SW 1271 (cell line): ENCODE data around the gene COL5A1.

ENCODE experiments used
- DNase-seq, 2 experiments: peaks; one replicate each; lab custom pipeline; 2025; lab: John Stamatoyannopoulos, UW

Gene COL5A1

GRCh38 chr9:134770972-134771971 lies 129.7 kb downstream of the COL5A1 start:
- no peak for DNase-seq

GRCh38 chr9:134772331-134772730 lies 130.7 kb downstream of the COL5A1 start:
- no peak for DNase-seq

DNA sequence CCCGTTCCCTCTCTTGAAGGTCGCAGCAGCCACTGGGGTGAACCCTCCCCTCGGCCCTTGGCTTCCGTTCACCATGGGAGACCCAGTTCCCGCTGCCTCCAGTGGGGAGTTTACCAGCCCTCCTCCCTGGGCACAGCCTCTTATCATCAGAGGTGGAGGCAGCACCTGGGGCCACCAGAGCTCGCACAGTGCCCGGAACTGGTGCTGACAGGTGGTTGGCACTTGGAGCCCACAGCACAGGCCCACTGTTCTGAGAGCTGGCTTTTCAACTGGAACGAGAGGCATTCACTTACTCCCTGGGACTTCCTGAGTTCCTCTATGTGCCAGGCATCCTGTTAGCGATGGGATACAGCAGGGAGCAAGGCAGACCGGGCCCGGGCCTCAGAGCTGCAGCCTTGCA lies 132.2 kb downstream of the COL5A1 start:
- DNase-seq = no peak

GRCh38 chr9:134774410-134774809 lies 132.8 kb downstream of the COL5A1 start:
- no peak for DNase-seq

DNA sequence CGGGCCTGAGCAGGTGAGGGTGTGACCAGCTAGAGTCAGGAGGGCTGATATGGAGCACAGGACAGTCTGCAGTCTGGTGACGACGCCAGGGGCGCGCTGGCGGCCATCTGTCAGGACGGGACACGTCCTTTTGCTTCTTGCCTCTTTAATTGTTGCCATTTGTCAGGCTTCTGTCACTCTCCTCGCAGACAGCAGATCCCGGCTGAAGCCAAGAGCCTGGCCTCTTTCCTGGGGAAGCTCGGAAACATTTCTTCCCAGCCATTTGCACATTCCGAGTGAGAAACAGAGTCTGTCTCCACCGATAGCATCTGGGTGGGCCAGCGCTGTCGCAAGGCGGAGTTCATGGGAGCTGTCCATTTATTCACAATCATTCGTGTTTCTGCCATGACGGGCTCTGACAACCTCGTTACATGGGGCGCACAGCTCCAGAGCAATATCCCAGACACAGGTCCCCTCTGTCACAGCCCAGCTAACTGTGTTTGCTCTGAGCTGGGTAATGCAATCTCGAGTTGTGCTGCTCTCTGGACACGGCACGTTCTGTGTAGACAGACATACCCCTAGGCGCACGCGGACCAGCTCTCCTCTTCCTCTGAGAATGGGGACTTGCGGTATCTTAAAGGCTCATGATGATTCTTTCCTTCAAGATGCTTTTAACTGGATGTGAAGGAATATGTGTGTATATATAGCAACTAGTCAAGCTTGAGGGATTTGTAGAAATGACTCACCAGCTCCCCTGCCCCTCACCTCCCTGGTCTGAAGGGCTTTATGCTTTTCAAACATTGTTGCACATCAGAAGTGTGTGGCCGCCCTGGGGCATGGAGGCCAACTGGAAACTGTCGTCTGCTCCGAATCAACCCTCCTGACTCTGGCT lies 133.7 kb downstream of the COL5A1 start:
- no peak for DNase-seq

GRCh38 chr9:134776080-134776796 lies 134.6 kb downstream of the COL5A1 start:
- DNase-seq = no peak

GRCh38 chr9:134777153-134777552 lies 135.6 kb downstream of the COL5A1 start:
- DNase-seq = no peak

- no peak for DNase-seq
These were observed 136.6 kb downstream of the COL5A1 start for GRCh38 chr9:134778156-134778555.

- DNase-seq = peak in 1 of 2 experiments; percentile 36
These were observed 137.3 kb downstream of the COL5A1 start for GRCh38 chr9:134778841-134779411.

- no peak for DNase-seq
These were observed 138.0 kb downstream of the COL5A1 start for GRCh38 chr9:134779640-134780039.

DNA sequence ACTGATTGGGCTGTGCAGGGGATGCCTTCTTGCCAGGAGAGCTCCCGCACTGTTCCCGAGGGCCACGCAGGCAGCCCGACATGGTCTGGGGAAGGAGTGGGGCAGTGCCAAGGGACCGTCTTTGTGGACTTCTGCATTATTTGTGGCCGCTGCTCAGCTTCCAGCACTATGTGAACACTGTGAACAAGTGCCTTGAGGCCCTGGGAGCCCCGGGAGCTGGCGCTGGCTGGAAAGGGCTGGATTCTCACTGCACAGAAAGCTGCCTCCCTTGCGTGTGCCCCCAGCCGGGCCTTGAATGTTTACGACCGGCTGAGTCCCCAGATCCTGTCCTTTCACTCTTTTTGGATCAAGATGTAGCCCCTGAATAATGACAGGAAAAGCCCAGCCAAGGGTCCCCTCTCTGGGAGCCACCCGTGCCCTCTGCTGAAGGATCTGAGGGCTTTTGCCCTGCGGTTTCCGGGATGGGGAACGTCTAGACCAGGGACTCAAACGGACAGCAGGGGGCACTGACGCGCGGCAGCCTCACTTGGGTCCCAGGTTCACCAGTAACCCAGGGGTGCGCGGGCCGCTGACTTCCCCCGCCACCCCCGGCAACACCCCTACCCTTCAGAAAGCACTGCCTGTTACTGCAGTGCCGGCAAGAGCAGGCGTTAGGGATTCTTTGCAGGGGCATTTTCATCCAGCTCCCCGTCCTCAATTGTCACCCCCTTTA lies 140.1 kb downstream of the COL5A1 start:
- DNase-seq = no peak

DNA sequence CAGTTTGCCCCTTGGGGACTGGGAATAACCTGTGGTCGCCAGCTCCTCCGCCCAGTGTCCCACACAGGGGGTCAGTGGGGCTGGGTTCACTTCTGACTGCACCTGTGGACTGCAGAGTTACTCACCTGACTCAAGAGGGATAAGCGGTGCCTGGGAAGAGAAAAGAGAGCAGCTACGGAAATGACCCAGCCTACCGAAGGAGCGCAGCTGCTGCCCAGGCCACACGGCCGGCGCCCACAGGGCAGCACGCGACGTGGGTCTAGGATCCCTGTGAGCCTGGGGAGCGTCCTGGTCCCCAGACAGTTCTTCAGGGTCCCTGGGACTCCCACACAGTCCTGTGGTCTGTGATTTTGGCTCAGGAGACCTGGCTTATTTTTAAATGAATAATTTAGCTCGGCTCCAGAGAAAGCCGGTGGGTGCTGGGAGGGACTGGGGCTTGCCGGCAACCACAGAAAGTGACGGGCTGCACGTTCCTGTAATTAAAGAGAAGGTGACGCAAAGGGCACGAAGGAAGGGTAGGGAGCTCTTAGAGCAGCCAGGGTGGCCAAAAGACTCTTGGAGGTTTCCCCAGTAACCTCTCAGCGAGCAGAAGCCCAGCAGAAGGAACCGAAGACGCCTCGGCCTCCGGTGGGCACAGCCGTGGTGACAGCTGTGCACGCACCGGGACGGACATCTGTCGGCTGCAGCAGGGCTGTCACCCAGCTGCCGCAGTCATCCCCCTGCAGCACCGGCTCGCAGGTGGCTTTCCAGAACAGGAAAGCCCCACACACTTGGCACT lies 141.5 kb downstream of the COL5A1 start:
- no peak for DNase-seq

DNA sequence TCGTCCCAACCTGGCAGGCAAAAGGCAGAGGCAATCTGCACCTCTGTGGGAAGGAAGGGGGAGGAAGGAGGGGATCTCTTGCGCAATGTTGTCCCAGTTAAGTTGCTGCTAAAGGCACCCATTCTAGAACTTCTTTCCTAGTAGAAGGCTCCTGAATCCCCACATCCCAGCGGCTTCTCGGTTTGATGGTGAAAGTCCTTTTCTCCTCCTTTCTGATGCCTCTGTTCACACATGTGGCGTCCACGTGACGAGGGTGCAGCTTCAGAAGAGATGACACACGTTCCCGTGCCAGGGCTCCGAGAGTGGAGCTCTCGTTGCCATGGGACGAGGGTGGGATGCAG lies 142.1 kb downstream of the COL5A1 start:
- no peak for DNase-seq

- no peak for DNase-seq
These were observed 143.1 kb downstream of the COL5A1 start for GRCh38 chr9:134784577-134785305.

DNA sequence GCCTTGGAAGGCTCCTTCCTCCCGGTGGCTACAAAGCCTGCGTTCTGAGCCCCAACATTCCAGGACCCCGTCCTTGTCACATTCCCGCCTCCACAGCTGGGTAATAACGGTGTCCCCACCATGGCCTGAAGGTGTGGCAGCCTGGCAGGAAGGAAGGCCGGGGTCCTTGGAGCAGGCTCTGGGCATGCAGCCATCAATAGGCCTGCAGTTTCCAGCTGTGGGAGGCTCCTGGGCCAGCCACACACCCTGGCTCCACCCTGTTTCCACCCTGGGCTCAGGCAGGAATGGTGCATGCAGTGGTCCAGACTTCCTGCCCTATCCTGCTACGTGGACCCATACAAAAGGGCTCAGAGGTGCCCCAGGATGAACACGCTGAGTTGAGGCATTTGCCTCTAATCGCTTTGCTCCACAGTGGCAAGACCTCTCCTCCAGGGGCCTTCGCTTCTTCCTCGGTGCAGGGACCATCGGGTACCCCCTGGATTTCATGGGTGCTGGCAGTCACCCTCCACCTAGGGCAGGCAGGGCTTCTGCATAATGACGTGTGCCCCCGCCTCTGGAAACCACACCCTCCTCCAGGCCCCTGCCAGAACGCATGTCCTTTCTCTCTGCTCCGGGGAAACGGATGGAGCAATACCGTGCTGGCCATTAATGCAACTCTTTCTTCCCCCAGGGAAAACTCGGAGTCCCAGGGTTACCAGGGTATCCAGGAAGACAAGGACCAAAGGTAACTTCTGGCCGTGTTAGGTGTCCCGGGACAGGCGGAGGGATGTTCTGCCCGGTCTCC lies 143.9 kb downstream of the COL5A1 start:
- DNase-seq = no peak

- no peak for DNase-seq
These were observed 146.3 kb downstream of the COL5A1 start for GRCh38 chr9:134787601-134788531.

GRCh38 chr9:134789168-134789567 lies 147.6 kb downstream of the COL5A1 start:
- no peak for DNase-seq

GRCh38 chr9:134791009-134791408 lies 149.4 kb downstream of the COL5A1 start:
- no peak for DNase-seq
